Naive B cell (primary cell): ENCODE measurements around the gene TIMM10B. TPM values are rescaled to one million over a fixed set of nuclear protein-coding genes. Genes with fewer than 3 reads are reported as not detected.

Experiments
- ATAC-seq, 2 donors: fragments of 150-1000 bp; cut with Tn5 transposase; 2 replicates each; pipeline ENCODE4 v1.10.0; 2021; ENCODE audit warnings: low read depth in 2 of 2, mild to moderate bottlenecking in 2 of 2, moderate library complexity in 2 of 2
- DNase-seq: peaks from one replicate; pipeline ENCODE4 v3.0.0; 2022
- H3K27ac Mint-ChIP-seq, 6 donors: one replicate each; pipeline ENCODE4 v1.8.0; 2020 to 2022; ENCODE audit warnings: mild to moderate bottlenecking in 6 of 6, mixed read lengths in 6 of 6, moderate library complexity in 5 of 6, inconsistent platforms in 2 of 6
- H3K27me3 Mint-ChIP-seq, 3 donors: one replicate each; pipeline ENCODE4 v1.8.0; 2021 to 2022; ENCODE audit warnings: mixed read lengths in 3 of 3, mild to moderate bottlenecking in 1 of 3
- H3K36me3 Mint-ChIP-seq, 2 donors: one replicate each; pipeline ENCODE4 v1.8.0; 2020 to 2022; ENCODE audit warnings: mixed read lengths in 2 of 2, inconsistent platforms in 1 of 2, mild to moderate bottlenecking in 1 of 2
- H3K4me1 Mint-ChIP-seq, 3 donors: one replicate each; pipeline ENCODE4 v1.8.0; 2020 to 2022; ENCODE audit warnings: mixed read lengths in 3 of 3, inconsistent platforms in 1 of 3, mild to moderate bottlenecking in 1 of 3, moderate library complexity in 1 of 3
- H3K4me3 Mint-ChIP-seq, 8 donors: one replicate each; pipeline ENCODE4 v1.8.0; 2020 to 2022; ENCODE audit warnings: mild to moderate bottlenecking in 8 of 8, mixed read lengths in 8 of 8, moderate library complexity in 8 of 8, inconsistent platforms in 2 of 8
- H3K9me3 Mint-ChIP-seq, 7 donors: one replicate each; pipeline ENCODE4 v1.8.0; 2020 to 2022; ENCODE audit warnings: mixed read lengths in 7 of 7, mild to moderate bottlenecking in 5 of 7, inconsistent platforms in 2 of 7, moderate library complexity in 1 of 7
- polyA plus RNA-seq, 6 donors: library from polyadenylated mRNA; unstranded; fragments of 300-500 nt; fragmentation: Illumina TruSeq; gene quantifications; one replicate each; pipeline ENCODE4 v1.2.3, GENCODE V29; 2021; ENCODE audit warnings: low read depth in 6 of 6

TIMM10B gene
- polyA plus RNA-seq, result 10 to 100 TPM; 22.0 to 43.4 (median 30.4) TPM

- DNase-seq (peak; percentile 95), ATAC-seq (peak; percentile 96 to 97)
- Mint-ChIP-seq H3K27me3 (no peaks in the 10 kb centered on the region), H3K9me3 (no peaks in the 10 kb centered on the region), H3K36me3 (peaks cover 8 to 11% of the 10 kb centered on the region in 2 donors), H3K4me1 (peaks cover 29 to 46% (median 45%) of the 10 kb centered on the region in 3 donors), H3K27ac (peak within 1 kb of the TSS; percentile 96 to 99 (median 98)), H3K4me3 (peak within 1 kb of the TSS; percentile 91 to 98 (median 97))
Measured at GRCh38 chr11:6481012-6481923, at the start of gene TIMM10B, which contains the start of gene ARFIP2. Gene TIMM10B, plus strand, starts transcription at chr11:6481501. Its CDS starts 16 bp downstream, at chr11:6481517. Gene ARFIP2, minus strand, starts transcription at chr11:6481331. Its CDS starts 910 bp downstream, at chr11:6480421.

DNA sequence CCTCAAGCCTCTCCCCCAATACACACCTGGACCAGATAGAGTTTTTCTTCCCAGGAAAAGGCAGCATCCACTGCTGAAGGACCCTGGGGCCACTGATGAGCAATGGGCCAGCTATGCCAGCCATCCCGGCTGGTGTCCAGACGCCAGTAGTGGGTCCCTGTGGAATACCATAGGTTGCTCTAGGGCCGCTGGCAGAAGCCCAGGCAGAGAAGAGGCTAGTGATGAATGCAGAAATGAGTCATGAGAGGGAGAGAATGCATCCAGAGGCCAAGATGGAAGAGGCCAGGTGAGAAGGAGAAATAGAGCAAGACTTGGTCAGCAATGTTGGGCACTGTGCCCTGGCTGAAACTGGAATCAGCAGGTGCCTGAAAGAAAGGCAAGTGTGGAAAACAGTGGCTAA is 49.4 kb upstream of the TIMM10B start:
- Mint-ChIP-seq H3K4me1 (peaks cover 12 to 13% (median 12%) of the 10 kb centered on the region in 3 donors), H3K9me3 (peaks cover 0 to 2% (median 0%) of the 10 kb centered on the region in 7 donors), H3K4me3 (no peak overlapping the region), H3K36me3 (no peaks in the 10 kb centered on the region), H3K27me3 (peaks cover 0 to 5% (median 0%) of the 10 kb centered on the region in 3 donors), H3K27ac (peak overlapping the region in 1 of 6 donors; percentile 55)
- no peak for ATAC-seq
- DNase-seq, result no peak

DNA sequence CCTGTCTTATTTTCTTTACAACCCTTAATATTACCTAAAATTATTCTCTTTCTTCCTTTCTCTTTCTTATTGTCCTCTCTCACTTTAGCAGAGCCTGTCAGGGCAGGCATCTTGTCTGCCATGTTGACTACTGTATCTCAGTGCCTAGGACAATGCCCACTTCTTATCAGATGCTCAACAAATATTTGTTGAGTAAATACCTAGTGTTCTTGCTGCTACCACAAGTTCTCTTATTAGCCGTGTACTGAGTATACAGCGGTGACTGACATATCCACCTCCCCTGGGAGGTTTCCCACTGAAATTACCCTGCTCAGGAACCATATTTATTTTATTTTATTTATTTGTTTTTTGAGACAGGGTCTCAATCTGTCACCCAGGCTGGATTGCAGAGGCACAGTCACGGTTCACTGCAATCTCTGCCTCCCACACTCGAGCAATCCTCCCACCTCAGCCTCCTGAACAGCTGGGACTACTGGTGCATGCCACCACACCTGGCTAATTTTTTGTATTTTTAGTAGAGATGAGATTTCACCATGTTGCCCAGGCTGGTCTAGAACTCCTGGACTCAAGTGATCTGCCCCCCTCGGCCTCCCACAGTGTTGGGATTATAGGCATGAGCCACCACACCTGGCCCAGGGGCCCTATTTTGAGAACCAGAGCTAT is 47.2 kb upstream of the TIMM10B start:
- no peaks in the 10 kb centered on the region for H3K27me3 Mint-ChIP-seq
- no peaks in the 10 kb centered on the region for H3K36me3 Mint-ChIP-seq
- no peak for DNase-seq
- H3K9me3 Mint-ChIP-seq, result peaks cover 0 to 2% (median 0%) of the 10 kb centered on the region in 7 donors
- no peak overlapping the region for H3K4me3 Mint-ChIP-seq
- peaks cover 12 to 13% (median 12%) of the 10 kb centered on the region in 3 donors for H3K4me1 Mint-ChIP-seq
- peak overlapping the region in 2 of 6 donors; percentile 3 to 49 for H3K27ac Mint-ChIP-seq
- ATAC-seq, result no peak

GRCh38 chr11:6437423-6437822 is 43.9 kb upstream of the TIMM10B start:
- DNase-seq (no peak), ATAC-seq (no peak)
- no peaks in the 10 kb centered on the region for H3K36me3 Mint-ChIP-seq
- no peak overlapping the region for H3K4me3 Mint-ChIP-seq
- H3K4me1 Mint-ChIP-seq, result peaks cover 12 to 13% (median 12%) of the 10 kb centered on the region in 3 donors
- no peaks in the 10 kb centered on the region for H3K27me3 Mint-ChIP-seq
- H3K27ac Mint-ChIP-seq, result no peak overlapping the region
- no peaks in the 10 kb centered on the region for H3K9me3 Mint-ChIP-seq

DNA sequence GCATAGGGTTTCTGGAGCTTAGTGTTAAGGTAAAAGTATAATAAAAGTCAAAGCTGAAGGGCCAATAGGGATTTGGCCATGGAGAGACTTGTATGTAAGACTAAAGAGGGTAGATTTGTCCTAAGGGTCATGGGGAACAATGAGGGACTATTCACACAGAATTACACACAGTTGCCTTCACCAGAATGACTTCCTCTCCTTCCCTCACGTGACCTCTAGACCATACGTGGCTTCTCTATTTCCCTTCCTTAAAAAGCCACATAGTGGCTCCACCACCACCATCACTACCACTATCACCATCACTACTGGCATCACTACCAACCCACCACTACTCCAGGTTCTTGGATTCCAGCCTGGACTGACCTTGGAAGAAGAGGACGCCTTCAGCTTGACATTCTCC is 43.3 kb upstream of the TIMM10B start:
- DNase-seq, result no peak
- Mint-ChIP-seq H3K4me3 (no peak overlapping the region), H3K36me3 (no peaks in the 10 kb centered on the region), H3K4me1 (peaks cover 12 to 13% (median 12%) of the 10 kb centered on the region in 3 donors), H3K27ac (no peak overlapping the region), H3K27me3 (no peaks in the 10 kb centered on the region), H3K9me3 (no peaks in the 10 kb centered on the region)
- ATAC-seq, result peak; percentile 70 to 82

- Mint-ChIP-seq H3K4me3 (no peak overlapping the region), H3K9me3 (no peaks in the 10 kb centered on the region), H3K27me3 (no peaks in the 10 kb centered on the region), H3K27ac (no peak overlapping the region), H3K36me3 (no peaks in the 10 kb centered on the region), H3K4me1 (peaks cover 6 to 7% (median 6%) of the 10 kb centered on the region in 3 donors)
- ATAC-seq (no peak), DNase-seq (no peak)
Measured at GRCh38 chr11:6438979-6439571, 42.2 kb upstream of the TIMM10B start.

DNA sequence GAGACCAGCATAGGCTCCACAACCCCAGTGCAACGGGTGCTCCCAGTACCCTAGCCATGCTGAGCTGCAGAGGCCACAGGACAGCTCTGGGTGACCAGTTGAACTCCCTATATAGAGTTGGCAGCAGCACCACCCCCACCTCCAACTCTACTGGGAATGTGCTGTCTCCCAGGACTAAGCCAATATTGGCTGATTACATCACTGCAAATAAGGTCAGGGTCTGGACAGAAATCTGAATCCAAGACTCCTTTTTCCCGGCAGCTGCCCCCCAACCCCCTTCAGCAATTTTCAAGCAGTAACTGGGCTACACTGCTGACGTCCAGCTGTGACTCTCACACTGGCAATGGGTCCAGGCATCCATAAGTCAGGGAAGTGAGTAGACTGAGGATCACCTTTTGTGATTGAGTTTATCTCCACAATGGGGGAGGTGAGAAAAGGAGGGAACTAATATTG is 40.4 kb upstream of the TIMM10B start, which contains the start of gene HPX:
Gene HPX (minus strand): TSS at position 82 of the 453 bp plus-strand sequence. CDS start 24 bp downstream, at position 58.
- no peak within 1 kb of the TSS for H3K27ac Mint-ChIP-seq

DNA sequence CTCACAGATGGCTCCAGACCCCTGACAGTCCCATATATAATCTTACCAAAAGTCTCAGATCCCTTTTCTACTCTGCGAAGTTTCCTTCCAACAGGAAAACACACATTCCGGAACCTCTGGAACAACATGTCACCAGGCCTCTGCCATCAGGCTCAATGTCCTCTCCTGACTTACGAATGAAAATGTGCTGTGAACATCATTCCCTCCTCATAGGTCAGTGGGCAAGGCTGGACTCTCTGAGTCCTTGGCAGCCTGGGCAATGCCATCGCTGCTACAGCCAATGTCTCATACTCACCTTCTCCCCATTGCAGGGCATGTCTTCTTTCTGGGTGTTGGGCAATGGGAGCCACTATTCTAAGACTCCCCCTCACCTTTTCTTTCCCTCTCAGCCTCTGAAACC is 38.9 kb upstream of the TIMM10B start:
- DNase-seq (no peak), ATAC-seq (no peak)
- H3K36me3 Mint-ChIP-seq, result no peaks in the 10 kb centered on the region
- no peaks in the 10 kb centered on the region for H3K9me3 Mint-ChIP-seq
- no peaks in the 10 kb centered on the region for H3K27me3 Mint-ChIP-seq
- H3K4me3 Mint-ChIP-seq, result no peak overlapping the region
- H3K4me1 Mint-ChIP-seq, result no peaks in the 10 kb centered on the region
- no peak overlapping the region for H3K27ac Mint-ChIP-seq

More for the DNA sequence above, 40.4 kb upstream of the TIMM10B start, which contains the start of gene HPX:
- Mint-ChIP-seq H3K36me3 (no peaks in the 10 kb centered on the region), H3K27me3 (no peaks in the 10 kb centered on the region), H3K4me1 (peaks cover 0 to 2% (median under 1%) of the 10 kb centered on the region in 3 donors), H3K4me3 (no peak within 1 kb of the TSS), H3K9me3 (no peaks in the 10 kb centered on the region)
- DNase-seq (no peak), ATAC-seq (no peak)

DNA sequence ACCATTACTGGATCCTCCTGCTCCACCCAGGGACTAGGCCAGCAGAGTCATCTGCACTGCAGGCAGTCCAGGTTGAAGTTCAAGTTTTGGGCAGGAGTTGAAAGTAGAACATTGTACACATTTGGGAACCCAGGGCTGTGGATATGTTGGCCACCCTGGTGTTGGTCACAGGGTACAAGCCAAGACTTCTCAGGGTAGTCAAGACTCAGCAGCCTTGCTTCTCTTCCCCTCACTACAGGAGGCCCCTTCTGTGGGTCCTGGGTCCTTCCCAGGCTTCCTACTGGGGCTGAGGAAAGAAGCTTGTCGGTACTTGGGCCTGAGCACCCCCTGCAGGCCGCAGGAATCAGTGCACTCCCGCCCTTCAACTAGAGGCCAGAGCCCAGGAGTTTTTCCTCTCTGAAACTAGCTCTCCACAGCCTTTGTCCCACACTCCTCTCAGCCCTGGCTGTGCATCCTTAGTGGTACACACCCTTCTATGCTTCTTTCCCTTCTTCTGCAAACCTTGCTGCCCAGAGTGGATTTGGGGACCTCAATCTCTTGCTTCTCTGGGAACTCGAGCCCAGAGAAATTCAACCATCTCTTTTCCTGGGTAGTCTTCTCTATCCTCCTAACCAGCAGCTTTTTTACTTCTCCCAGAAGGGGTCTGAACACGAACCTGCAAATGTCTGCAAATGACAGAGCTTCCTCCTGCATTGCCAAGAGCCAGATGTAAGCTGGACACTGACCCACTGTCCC is 37.9 kb upstream of the TIMM10B start:
- Mint-ChIP-seq H3K36me3 (no peaks in the 10 kb centered on the region), H3K9me3 (no peaks in the 10 kb centered on the region)

DNA sequence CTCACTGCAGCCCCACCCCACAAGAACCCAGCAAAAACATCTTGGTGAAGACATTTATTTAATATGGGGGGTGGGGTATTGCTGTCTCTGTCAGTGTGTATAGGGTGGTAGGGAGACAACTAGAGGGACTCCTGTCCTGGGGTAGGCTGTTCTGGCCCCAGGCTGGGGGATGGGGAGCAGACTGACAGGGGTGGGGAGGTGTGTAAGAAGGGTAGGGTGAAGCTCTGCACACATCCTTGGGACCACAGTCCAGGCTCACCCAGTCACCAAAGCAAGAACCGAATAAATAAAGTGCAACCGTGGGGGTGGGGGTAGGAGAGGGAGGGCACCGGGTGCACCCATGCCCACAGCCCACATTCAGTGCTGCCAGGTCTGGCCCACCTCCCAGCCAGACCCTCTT is 32.7 kb upstream of the TIMM10B start:
- peak overlapping the region in 1 of 6 donors; percentile 64 for H3K27ac Mint-ChIP-seq
- H3K9me3 Mint-ChIP-seq, result no peaks in the 10 kb centered on the region
- no peaks in the 10 kb centered on the region for H3K4me1 Mint-ChIP-seq
- ATAC-seq (no peak), DNase-seq (no peak)
- no peaks in the 10 kb centered on the region for H3K27me3 Mint-ChIP-seq
- H3K36me3 Mint-ChIP-seq, result no peaks in the 10 kb centered on the region
- H3K4me3 Mint-ChIP-seq, result no peak overlapping the region

More for the DNA sequence above, 37.9 kb upstream of the TIMM10B start:
- peak; percentile 49 for DNase-seq
- no peaks in the 10 kb centered on the region for H3K27me3 Mint-ChIP-seq
- H3K27ac Mint-ChIP-seq, result no peak overlapping the region
- peak; percentile 58 to 76 for ATAC-seq
- no peaks in the 10 kb centered on the region for H3K4me1 Mint-ChIP-seq
- no peak overlapping the region for H3K4me3 Mint-ChIP-seq

DNA sequence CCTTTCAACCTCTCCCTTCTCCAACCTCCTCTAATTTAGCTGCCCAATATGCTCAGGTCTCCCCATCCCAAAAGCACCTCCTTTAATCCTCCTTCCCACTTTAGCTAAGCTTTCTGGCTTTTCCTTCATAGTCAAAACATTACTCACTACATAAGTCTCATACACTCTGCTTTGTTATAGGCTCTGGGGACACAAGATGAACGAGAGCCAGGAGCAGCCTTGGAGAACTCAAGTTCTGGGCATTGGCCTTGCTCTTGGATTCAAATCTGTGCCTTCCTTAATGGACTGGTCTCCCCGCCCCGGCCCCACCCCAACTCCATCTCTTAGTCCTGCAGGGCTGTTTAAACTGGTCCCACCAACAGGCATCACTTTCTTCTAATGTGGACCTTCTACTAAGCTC is 29.1 kb upstream of the TIMM10B start:
- no peaks in the 10 kb centered on the region for H3K9me3 Mint-ChIP-seq
- H3K27ac Mint-ChIP-seq, result peak overlapping the region in 2 of 6 donors; percentile 8 to 41
- no peak for DNase-seq
- peaks cover 4 to 6% of the 10 kb centered on the region in 2 donors for H3K36me3 Mint-ChIP-seq
- H3K4me1 Mint-ChIP-seq, result no peaks in the 10 kb centered on the region
- no peaks in the 10 kb centered on the region for H3K27me3 Mint-ChIP-seq
- H3K4me3 Mint-ChIP-seq, result no peak overlapping the region
- ATAC-seq, result no peak

DNA sequence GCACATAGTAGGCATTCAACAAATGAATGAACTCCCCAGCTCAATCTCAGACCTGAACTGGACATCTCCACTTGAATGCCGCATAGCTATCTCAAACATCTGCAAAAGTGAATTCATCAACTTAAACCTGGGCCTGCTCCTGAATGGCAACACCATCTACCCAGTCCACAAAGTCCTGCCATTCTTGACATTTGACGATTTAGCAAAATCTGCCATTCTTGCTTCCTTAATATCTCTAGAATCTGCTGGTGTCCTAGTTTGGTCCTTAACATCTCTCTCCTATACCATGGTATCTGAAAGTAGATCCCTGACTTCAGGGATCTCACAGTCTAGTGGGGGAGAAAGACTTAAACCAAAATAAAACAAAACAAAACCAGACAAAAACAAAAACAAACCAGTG is 28.1 kb upstream of the TIMM10B start:
- no peak for DNase-seq
- no peak for ATAC-seq
- no peak overlapping the region for H3K27ac Mint-ChIP-seq
- peaks cover 4 to 6% of the 10 kb centered on the region in 2 donors for H3K36me3 Mint-ChIP-seq
- no peak overlapping the region for H3K4me3 Mint-ChIP-seq
- no peaks in the 10 kb centered on the region for H3K27me3 Mint-ChIP-seq
- no peaks in the 10 kb centered on the region for H3K4me1 Mint-ChIP-seq
- no peaks in the 10 kb centered on the region for H3K9me3 Mint-ChIP-seq
